Mesodermal cell (in vitro differentiated cells): ENCODE results near the gene EFTUD2.
A peak's percentile ranks its signal among the peaks of the same experiment; 100 is the strongest.

Experiments used
- H3K27ac ChIP-seq: 2 replicates; pipeline ENCODE4 v1.7.0; 2013; ENCODE audit warnings: mild to moderate bottlenecking, low read depth, low read length, moderate library complexity; ENCODE audit not compliant: severe bottlenecking
- H3K36me3 ChIP-seq: 2 replicates; pipeline ENCODE4 v1.7.1; 2013; ENCODE audit warnings: mild to moderate bottlenecking, low read length, moderate library complexity; ENCODE audit not compliant: control insufficient read depth, insufficient read depth
- H3K4me1 ChIP-seq: one replicate; pipeline ENCODE4 v1.7.1; 2013; ENCODE audit warnings: mild to moderate bottlenecking, low read length; ENCODE audit not compliant: insufficient read depth, control insufficient read depth, poor library complexity, severe bottlenecking
- H3K4me3 ChIP-seq: 2 replicates; pipeline ENCODE4 v1.7.0; 2013; ENCODE audit warnings: low read length, control low read depth, mild to moderate bottlenecking; ENCODE audit not compliant: insufficient read depth, poor library complexity, severe bottlenecking; ENCODE audit errors: extremely low read depth
- H3K9me3 ChIP-seq: 2 replicates; pipeline ENCODE4 v1.7.1; 2013; ENCODE audit warnings: mild to moderate bottlenecking, low read length, moderate library complexity; ENCODE audit not compliant: control insufficient read depth
- WGBS, 2 experiments: methylation state at CpG; one replicate each; pipeline ENCODE4 v1.1.5; 2013; ENCODE audit warnings: missing lambda C conversion rate in 2 of 2; ENCODE audit not compliant: insufficient coverage in 2 of 2; 5-methylcytosine and 5-hydroxymethylcytosine counted together

The EFTUD2 gene

DNA sequence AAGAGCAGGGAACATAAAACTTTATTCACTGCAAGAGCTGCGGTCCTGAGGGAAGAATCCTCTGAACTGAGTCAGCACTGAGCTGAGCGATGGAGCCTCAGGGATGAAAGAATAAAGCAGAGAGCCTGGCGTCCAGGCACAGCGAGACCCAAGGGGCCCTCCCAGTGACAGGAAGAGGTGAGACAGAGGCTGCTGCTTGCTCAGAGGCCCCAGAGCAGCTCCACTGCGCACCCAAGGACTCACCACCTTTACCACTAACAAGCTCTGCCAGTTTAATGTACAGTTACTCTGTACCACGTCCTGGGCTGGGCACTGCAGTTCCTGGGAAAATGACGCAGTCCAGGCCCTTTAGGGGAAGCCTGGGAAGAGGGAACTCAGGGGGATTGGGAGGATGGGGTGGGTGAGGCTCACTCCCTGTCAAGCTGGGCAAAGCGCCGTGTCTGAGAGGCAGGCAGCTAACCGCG, 10.5 kb upstream of the EFTUD2 start:
- 82 to 88% methylated on average over 10 of the region's 11 CpGs for WGBS, 2 experiments
- Histone ChIP-seq H3K4me3 (no peak overlapping the region), H3K4me1 (peaks cover 35% of the 10 kb centered on the region), H3K36me3 (no peaks in the 10 kb centered on the region), H3K9me3 (no peaks in the 10 kb centered on the region), H3K27ac (peak overlapping the region; percentile 49)

- no peak overlapping the region for H3K4me3 ChIP-seq
- WGBS, 2 experiments, result 87 to 91% methylated on average over 9 to 10 of the region's 10 CpGs
- H3K36me3 ChIP-seq, result no peaks in the 10 kb centered on the region
- no peak overlapping the region for H3K27ac ChIP-seq
- H3K9me3 ChIP-seq, result no peaks in the 10 kb centered on the region
- H3K4me1 ChIP-seq, result peaks cover 35% of the 10 kb centered on the region
These were observed 9.6 kb upstream of the EFTUD2 start for GRCh38 chr17:44908761-44909326.

DNA sequence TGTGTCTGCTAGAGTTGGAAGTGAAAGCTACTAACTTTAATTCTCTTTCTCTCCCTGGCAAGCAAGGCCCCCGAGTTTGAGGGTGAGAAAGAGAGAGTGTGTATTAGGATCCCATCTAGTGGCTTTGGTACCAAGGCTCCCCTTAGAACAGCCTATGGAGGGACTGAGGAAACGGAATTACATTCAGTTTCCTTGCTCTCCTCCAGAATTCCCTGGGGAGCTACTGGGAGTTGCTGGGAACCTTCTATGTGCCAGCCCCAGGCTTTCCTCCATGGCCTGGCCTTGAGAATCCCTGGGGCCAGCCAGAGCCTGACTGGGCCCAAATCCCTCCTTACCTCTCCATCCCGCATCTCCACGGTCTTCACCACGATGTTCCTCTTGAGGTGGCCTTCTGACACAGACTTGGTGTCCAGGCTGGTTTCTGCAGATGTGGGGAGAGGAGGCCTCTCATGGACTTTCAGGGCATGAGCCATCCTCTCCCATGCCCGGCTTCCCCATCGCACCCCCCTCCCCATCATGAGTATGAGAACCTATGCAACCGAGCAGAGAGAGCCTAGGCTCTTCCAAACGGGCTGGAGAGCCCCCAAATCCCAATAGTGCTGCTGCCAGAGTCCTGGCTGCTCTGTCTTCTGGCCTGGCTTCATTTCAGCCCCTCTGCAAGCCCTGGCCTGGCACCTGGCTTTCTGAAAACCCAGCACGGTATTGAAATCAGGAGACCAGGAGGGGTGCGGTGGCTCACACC, 8.7 kb upstream of the EFTUD2 start:
- H3K9me3 ChIP-seq, result no peaks in the 10 kb centered on the region
- 89 to 94% methylated on average over 6 to 8 of the region's 11 CpGs for WGBS, 2 experiments
- H3K36me3 ChIP-seq, result no peaks in the 10 kb centered on the region
- peaks cover 35% of the 10 kb centered on the region for H3K4me1 ChIP-seq
- no peak overlapping the region for H3K4me3 ChIP-seq
- H3K27ac ChIP-seq, result no peak overlapping the region

DNA sequence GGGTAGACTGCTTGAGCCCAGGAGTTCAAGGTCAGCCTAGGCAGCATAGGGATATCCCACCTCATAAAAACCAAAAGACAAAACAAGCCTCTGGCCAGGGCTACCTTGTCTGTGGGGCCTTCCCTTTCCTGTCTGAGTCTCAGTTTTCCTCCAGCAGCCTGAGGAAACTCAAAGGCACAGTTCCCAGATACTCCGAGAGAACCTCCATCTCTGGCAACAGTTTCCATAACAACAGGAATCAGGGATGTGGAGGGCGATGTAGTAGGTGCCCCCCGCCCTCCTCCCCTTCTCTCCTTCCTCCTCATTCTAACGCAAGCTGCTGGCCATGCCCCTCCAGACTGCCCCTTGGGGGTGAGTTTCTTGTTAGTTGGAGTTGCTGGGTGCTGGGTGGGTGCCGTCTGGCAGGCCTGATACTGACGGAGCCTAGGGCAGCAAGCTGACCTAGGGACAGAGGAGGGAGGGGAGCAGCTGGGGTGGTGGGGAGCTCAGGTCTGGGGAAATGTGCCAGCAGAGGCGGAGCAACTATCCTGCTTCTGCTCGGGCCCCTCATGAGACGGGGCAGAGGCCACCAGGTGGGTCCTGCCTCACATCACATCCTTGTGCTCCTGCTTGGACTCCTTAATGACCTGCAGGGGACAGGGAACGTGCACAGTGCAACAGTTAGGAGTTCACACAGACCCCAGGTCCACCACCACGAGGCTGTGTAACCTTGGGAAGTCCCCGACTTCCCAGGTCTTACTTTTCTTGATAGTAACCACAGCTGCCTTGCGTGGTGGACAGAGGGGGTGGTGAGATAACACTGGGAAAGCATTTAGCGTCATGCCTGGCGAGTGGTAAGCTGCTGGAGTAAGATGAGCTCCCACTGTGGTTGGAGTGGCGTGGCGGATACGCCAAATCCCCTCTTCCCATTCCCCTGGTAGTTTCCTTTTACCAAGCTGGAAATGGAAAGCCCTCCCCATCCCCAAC, 7.8 kb upstream of the EFTUD2 start:
- 93 to 96% methylated on average over 10 to 11 of the region's 18 CpGs for WGBS, 2 experiments
- Histone ChIP-seq H3K9me3 (no peaks in the 10 kb centered on the region), H3K27ac (no peak overlapping the region), H3K36me3 (no peaks in the 10 kb centered on the region), H3K4me1 (peaks cover 35% of the 10 kb centered on the region), H3K4me3 (no peak overlapping the region)

DNA sequence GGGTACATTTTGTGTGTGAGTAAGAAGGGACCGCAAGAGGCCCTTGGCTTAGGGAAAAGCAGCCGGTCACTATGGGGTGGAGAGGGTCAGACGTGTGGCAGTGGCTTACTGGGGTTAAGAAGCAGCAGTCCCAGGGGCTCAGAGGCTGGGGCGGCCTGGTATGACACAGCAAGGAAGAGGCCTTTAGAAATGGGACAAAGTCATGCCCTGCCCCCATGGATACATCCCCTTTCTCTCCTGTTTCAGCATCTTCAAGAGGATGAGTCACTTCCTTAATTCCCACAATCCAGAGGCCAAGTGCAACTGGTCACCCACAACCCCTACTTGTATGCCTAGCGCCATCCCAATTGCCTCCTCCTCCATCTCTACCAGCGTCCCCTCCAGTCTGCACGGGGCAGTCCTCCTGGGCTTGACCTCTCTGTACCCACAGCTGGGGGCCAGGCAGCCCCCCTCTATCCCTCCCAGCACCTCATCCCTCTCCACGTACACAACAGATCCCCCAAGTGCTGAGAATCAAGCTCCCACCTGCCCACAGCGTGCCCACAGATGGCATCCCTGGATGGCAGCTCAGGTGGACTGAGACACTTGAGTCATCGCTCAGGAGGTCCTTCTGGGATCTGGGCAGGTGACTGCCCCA, 6.9 kb upstream of the EFTUD2 start:
- H3K9me3 ChIP-seq, result no peaks in the 10 kb centered on the region
- H3K4me3 ChIP-seq, result no peak overlapping the region
- H3K36me3 ChIP-seq, result no peaks in the 10 kb centered on the region
- H3K4me1 ChIP-seq, result peaks cover 44% of the 10 kb centered on the region
- peak overlapping the region; percentile 70 for H3K27ac ChIP-seq
- 66 to 70% methylated on average over 8 to 10 of the region's 10 CpGs for WGBS, 2 experiments

DNA sequence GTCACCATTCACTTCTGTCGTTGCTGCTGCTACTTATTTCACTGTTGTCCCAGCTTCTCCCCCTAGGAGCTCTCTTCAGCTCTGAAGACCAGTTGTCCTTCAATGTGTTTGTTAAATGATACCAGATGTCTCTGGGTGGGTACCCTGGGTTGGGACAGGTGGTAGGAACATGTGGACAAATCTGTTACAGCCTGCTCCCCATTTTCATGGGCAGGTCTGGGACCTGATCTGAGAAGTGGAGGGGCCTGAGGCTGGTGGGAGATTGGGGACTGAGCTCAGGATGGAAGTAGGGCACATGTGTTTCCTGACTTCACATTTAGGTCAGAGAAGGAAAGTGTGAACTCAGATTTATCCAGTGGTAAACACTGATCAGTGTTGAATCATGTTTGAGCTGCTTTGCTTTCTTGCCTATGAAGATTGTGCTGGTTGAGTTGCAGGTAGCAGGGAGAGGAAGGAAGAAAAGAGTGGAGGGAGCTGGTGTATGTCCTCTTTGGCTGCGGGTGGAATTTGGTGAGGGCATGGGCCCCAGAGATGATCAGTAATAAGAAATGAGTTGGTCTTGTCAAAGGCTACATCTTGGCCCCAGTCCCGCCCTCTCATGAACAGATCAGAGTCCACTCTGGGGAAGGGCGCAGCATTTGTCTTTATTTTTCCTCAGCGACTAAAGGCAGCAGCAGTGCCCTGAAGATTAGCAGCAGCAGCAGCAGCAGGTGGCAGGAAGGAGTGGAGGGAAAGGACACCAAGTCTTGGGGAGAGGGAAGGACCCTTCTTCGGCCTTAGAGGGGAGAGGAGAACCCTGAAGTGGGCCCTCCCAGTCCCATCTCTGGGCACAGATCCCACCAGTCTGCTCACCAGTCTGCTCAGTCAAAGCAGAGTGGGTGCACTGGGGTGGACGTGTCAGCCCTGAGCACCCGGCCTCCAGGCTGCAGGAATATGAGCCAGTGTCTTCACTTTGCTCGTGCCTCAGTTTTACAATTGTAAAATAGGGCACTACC, 6.1 kb upstream of the EFTUD2 start:
- WGBS, 2 experiments, result 87 to 91% methylated on average over 7 to 8 of the region's 9 CpGs
- H3K4me1 ChIP-seq, result peaks cover 51% of the 10 kb centered on the region
- no peak overlapping the region for H3K4me3 ChIP-seq
- H3K27ac ChIP-seq, result peak overlapping the region; percentile 70
- H3K9me3 ChIP-seq, result no peaks in the 10 kb centered on the region
- no peaks in the 10 kb centered on the region for H3K36me3 ChIP-seq

DNA sequence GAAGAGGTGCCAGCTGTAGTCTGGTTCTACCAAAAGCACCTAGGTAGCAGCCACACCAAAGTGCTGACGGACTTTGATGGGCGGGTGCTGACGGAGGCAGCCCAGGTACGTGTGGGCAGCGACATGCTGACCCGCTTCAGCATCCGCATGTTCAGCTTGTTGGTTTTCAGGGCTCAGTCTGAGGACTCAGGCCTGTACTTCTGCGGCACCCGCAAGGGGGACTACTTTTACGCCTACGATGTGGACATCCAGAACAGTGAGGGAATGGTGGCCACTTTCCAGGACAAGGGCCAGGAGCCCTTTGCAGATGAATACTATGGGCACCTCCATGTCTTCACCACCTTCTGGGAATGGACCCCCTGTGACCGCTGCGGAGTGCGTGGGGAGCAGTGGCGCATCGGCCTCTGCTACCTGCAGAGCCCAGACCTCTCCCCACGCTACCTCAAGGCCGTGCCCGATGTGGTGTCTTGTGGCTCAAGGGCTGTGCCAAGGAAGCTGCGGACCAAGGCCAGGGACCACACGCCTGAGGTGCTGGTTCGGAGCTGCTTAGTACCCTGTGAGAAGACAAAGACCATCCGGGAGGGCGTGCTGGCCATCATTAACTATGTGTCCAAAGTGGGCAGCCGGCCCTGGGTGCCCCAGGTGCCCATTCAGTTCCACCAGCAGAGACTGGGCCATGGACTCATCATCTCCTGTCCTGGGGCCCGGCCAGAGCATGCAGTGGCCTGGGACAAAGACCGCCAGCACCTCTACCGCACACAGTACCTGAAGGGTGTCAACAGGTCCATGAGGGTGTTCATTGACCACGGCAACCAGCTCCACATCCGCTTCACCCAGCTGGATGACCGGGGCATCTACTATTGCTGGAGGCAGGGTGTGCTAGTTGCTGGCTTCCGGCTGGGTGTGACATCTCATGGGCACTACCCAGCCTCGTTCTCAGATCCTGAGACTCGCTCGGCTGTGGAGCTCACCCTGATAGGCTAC, 5.0 kb upstream of the EFTUD2 start:
- no peak overlapping the region for H3K4me3 ChIP-seq
- 94 to 96% methylated on average over 34 to 35 of the region's 35 CpGs for WGBS, 2 experiments
- no peak overlapping the region for H3K27ac ChIP-seq
- peaks cover 47% of the 10 kb centered on the region for H3K4me1 ChIP-seq
- H3K9me3 ChIP-seq, result no peaks in the 10 kb centered on the region
- no peaks in the 10 kb centered on the region for H3K36me3 ChIP-seq

DNA sequence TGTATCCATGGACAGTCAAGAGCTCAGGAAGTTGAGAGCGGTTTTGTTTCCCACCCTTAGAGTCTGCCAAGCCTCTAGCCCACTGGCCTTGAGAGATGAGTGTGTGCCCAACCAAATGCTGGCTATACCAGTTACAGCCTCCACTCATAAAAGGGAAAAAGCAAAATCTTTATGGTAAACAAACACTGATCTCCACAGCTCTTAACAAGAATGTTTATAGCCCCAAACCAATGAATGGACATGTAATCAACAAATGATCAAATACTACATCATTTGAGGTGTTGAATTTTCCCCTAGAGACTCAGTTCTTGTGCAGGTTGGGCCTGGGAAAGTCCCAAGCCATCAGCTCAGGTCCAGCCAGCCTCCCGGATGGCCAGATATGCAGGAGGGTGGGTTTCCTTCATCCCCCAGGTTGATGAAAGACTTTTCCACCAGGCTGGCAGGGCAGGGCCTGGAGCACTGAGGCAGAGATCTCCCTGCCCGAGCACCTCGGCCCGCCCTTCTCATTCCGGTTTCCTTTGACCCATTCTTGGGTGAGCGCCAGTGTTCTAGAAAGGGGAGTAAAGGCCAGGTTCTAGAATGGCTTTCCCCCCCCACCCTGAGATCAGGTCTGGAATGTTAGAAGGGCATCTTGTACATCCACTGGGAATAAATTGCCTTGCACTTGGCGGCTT, 3.9 kb upstream of the EFTUD2 start:
- Histone ChIP-seq H3K4me1 (peaks cover 40% of the 10 kb centered on the region), H3K36me3 (no peaks in the 10 kb centered on the region), H3K27ac (no peak overlapping the region), H3K9me3 (no peaks in the 10 kb centered on the region), H3K4me3 (no peak overlapping the region)
- 92 to 94% methylated on average over 5 to 6 of the region's 8 CpGs for WGBS, 2 experiments
